Ishikawa (cell line): ENCODE measurements around the gene ZNF414.

Experiments
- EP300 ChIP-seq: IDR thresholded peaks from 2 replicates; pipeline ENCODE4 v1.6.1; 2012; ENCODE audit warnings: borderline replicate concordance
- RAD21 ChIP-seq: IDR thresholded peaks from 2 replicates; pipeline ENCODE4 v1.6.1; 2012; ENCODE audit warnings: low read depth
- TCF12 ChIP-seq: IDR thresholded peaks from 2 replicates; pipeline ENCODE4 v1.6.1; 2012; ENCODE audit warnings: low read depth
- YY1 ChIP-seq: IDR thresholded peaks from 2 replicates; pipeline ENCODE4 v1.6.1; 2012; ENCODE audit warnings: low read depth

- TF ChIP-seq RAD21 (no peak), YY1 (no peak), TCF12 (no peak), EP300 (no peak)
Observed at GRCh38 chr19:8473648-8474476, 40.1 kb downstream of the ZNF414 start.
